GM12878 (cell line): ENCODE measurements around the gene GPC5. TPM values are rescaled to one million over a fixed set of nuclear protein-coding genes. Genes with fewer than 3 reads are reported as not detected.

ENCODE experiments used
- ATAC-seq: fragments of 200-7000 bp; cut with Tn5 transposase; 3 replicates; pipeline ENCODE4 v1.9.1; 2020; ENCODE audit warnings: mild to moderate bottlenecking, moderate library complexity
- BruUV-seq: library from RNA; stranded (reverse); fragments of 400-500 nt; replicated peaks from 2 replicates; lab custom pipeline; 2021; lab: Mats Ljungman, UMichigan
- CTCF ChIA-PET: fragments of 300-600 bp; sonication (Branson Sonifier 250); formaldehyde crosslinking; extraction: SDS; loops from one replicate; lab custom pipeline; 2021; ENCODE audit warnings: inconsistent platforms; lab: Yijun Ruan, JAX
- POLR2A ChIA-PET: fragments of 350-600 bp; formaldehyde crosslinking; extraction: SDS; loops from one replicate; lab custom pipeline; 2021; ENCODE audit warnings: inconsistent platforms; lab: Charles Lee
- RAD21 ChIA-PET: fragments of 300-600 bp; sonication (Branson Sonifier 250); formaldehyde crosslinking; loops from one replicate; lab custom pipeline; 2023; ENCODE audit warnings: antibody characterized with exemption; ENCODE audit not compliant: unreplicated experiment; lab: Charles Lee
- SMC1A ChIA-PET: fragments of 300-600 bp; sonication (Branson Sonifier 250); formaldehyde crosslinking; loops from one replicate; lab custom pipeline; 2023; ENCODE audit not compliant: unreplicated experiment, uncharacterized antibody; lab: Charles Lee
- DNase-seq: peaks from one replicate; pipeline ENCODE4 v3.0.0-alpha.2; 2011; ENCODE audit warnings: low read depth, low spot score
- FAIRE-seq: peaks from 3 replicates; lab custom pipeline; 2011; peaks lifted over from hg19 to GRCh38; lab: Jason Lieb, UNC
- H2AFZ ChIP-seq: 2 replicates; pipeline ENCODE4 v1.6.0; 2011; ENCODE audit warnings: low read depth, low read length, control low read depth; ENCODE audit not compliant: control insufficient read depth
- H3K27ac ChIP-seq: 2 replicates; pipeline ENCODE4 v1.5.1; 2011; ENCODE audit warnings: control low read depth; ENCODE audit not compliant: control insufficient read depth, insufficient read depth
- H3K27me3 ChIP-seq, 2 experiments: replicated peaks in 1 of 2; 2 replicates each; pipeline versions ENCODE4 v1.6.0 to v1.6.1; 2011; ENCODE audit warnings: low read length in 1 of 2; ENCODE audit not compliant: control insufficient read depth in 2 of 2, insufficient read depth in 2 of 2
- H3K36me3 ChIP-seq, 2 experiments: 2 replicates each; pipeline ENCODE4 v1.5.1; 2011; ENCODE audit warnings: low read length in 1 of 2; ENCODE audit not compliant: control insufficient read depth in 2 of 2, insufficient read depth in 2 of 2
- H3K4me1 ChIP-seq: 2 replicates; pipeline ENCODE4 v1.6.1; 2011; ENCODE audit warnings: mild to moderate bottlenecking, low read length, moderate library complexity, mixed read lengths; ENCODE audit not compliant: control insufficient read depth, insufficient read depth
- H3K4me2 ChIP-seq: 2 replicates; pipeline ENCODE4 v1.6.0; 2011; ENCODE audit warnings: control low read depth; ENCODE audit not compliant: control insufficient read depth, insufficient read depth
- H3K4me3 ChIP-seq: fragments of 200-600 bp; sonication (generic); 2 replicates; pipeline ENCODE4 v1.5.1; 2016
- H3K79me2 ChIP-seq: 2 replicates; pipeline ENCODE4 v1.6.0; 2011; ENCODE audit warnings: low read length; ENCODE audit not compliant: control insufficient read depth, insufficient read depth
- H3K9ac ChIP-seq: 2 replicates; pipeline ENCODE4 v1.8.0; 2011; ENCODE audit warnings: low read length, control low read depth, mixed read lengths; ENCODE audit not compliant: control insufficient read depth, insufficient read depth
- H3K9me3 ChIP-seq: replicated peaks from 3 replicates; pipeline ENCODE4 v1.5.1; 2011; ENCODE audit warnings: mild to moderate bottlenecking, low read length; ENCODE audit not compliant: control insufficient read depth, insufficient read depth
- H4K20me1 ChIP-seq: 2 replicates; pipeline ENCODE4 v1.6.0; 2011; ENCODE audit not compliant: control insufficient read depth, insufficient read depth
- CBX5 ChIP-seq: sonication (generic); IDR thresholded peaks from 2 replicates; pipeline ENCODE4 v1.6.1; 2016; ENCODE audit warnings: low read depth, moderate library complexity, mild to moderate bottlenecking, inconsistent platforms
- EP300 ChIP-seq, 2 experiments: fragments of 150-350 bp in 1 of 2; IDR thresholded peaks; 2 replicates each; pipeline ENCODE4 v1.6.1; 2011 to 2012; ENCODE audit warnings: low read depth in 2 of 2, low read length in 2 of 2, borderline replicate concordance in 1 of 2, improper control_type of control experiment in 1 of 2, inconsistent platforms in 1 of 2; ENCODE audit not compliant: control insufficient read depth in 1 of 2
- MTA3 ChIP-seq: IDR thresholded peaks from 2 replicates; pipeline ENCODE4 v1.6.1; 2012; ENCODE audit warnings: low read length, inconsistent platforms, borderline replicate concordance
- NFIC ChIP-seq: IDR thresholded peaks from 2 replicates; pipeline ENCODE4 v1.6.1; 2012; ENCODE audit warnings: low read depth, mild to moderate bottlenecking, inconsistent platforms, low read length, moderate library complexity
- RELA ChIP-seq: fragments of 450-650 bp; IDR thresholded peaks from 2 replicates; pipeline ENCODE4 v1.8.0; 2014; ENCODE audit warnings: borderline replicate concordance; ENCODE audit not compliant: partially characterized antibody
- STAT1 ChIP-seq: fragments of 450-650 bp; conservative IDR thresholded peaks from 2 replicates; pipeline ENCODE4 v1.6.1; 2014; ENCODE audit warnings: antibody characterized with exemption, mild to moderate bottlenecking
- ZNF384 ChIP-seq: IDR thresholded peaks from 2 replicates; pipeline ENCODE4 v1.6.1; 2012; ENCODE audit warnings: low read depth, mild to moderate bottlenecking, low read length, improper control_type of control experiment, borderline replicate concordance
- WGBS: methylation state at CpG from one replicate; pipeline ENCODE4 v1.1.6; 2016; ENCODE audit warnings: low lambda C conversion rate; ENCODE audit not compliant: insufficient replicate concordance, insufficient coverage; ENCODE audit errors: missing lambda C conversion rate; 5-methylcytosine and 5-hydroxymethylcytosine counted together
- in situ Hi-C: fragments of 300-500 bp; cut with MboI; formaldehyde crosslinking; loops from 9 replicates; pipeline ENCODE4 v1.14.3; 2018; ENCODE audit warnings: mixed read lengths
- intact Hi-C: fragments of 100-400 bp; cut with micrococcal nuclease; formaldehyde crosslinking; loops from one replicate; pipeline ENCODE4 v1.14.2; 2022; ENCODE audit not compliant: unreplicated experiment
- polyA plus RNA-seq, 11 experiments: library from polyadenylated mRNA; depleted of rRNA in 4 of 11; unstranded in 6 of 11; stranded (reverse) in 5 of 11; fragments of >200 nt; fragmentation: Nextera tagmentation in 4 of 11; fragmentation: Illumina TruSeq in 1 of 11; extraction: Ambion mirVana in 4 of 11; extraction: Trizol in 1 of 11; gene quantifications; 1 replicate in 1 of 11; 2 replicates in 10 of 11; pipeline versions ENCODE4 v1.2.1 to v1.2.3, GENCODE V29; 2011 to 2016; ENCODE audit warnings: inconsistent platforms in 2 of 11, missing spikeins in 2 of 11, low read depth in 1 of 11
- total RNA-seq, 4 experiments: library from RNA; depleted of rRNA in 3 of 4; stranded (reverse); fragments of >200 nt in 3 of 4; fragmentation: Illumina TruSeq in 1 of 4; extraction: Trizol in 1 of 4; gene quantifications; 2 replicates each; pipeline versions ENCODE4 v1.2.1 to v1.2.3, GENCODE V29; 2013 to 2021
- TF ChIP-seq, protein P1 (sequence below): fragments of 450-650 bp; formaldehyde crosslinking; IDR thresholded peaks from 2 replicates; pipeline ENCODE4 v1.4.0; 2020; ENCODE audit warnings: mild to moderate bottlenecking, moderate library complexity

The GPC5 gene
- total and polyA plus RNA-seq, 10 of the 15 experiments (the other 5 are each of a cell fraction or from before 2014, with no cell fraction given) = 0.05 to 0.87 (median 0.44) TPM; not detected in 1

DNA sequence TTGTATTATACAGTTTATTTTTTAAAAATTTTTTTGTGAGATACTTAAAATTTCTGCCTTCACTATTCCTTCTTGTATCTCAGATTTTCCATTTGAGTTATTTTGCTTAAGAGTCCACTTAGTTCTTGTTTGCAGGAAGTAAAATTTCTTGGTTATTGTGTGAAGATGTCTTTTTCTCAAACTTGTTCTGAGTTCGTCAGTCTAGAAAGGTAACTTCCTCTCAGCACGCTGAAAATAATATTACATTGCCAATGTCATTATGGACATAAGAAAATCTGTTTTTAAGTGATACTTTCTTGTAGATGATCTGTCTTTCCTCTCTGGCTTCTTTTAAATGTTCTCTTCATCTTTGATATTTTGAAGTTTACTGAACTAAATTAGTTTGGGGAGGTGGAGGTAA lies 1096.5 kb downstream of the GPC5 start:
- Histone ChIP-seq H3K4me2 (no peak overlapping the region), H3K4me1 (no peaks in the 10 kb centered on the region), H3K4me3 (no peak overlapping the region), H3K9ac (no peak overlapping the region), H3K36me3 (no peaks in the 10 kb centered on the region), H3K79me2 (no peaks in the 10 kb centered on the region), H3K27ac (no peak overlapping the region), H4K20me1 (no peaks in the 10 kb centered on the region), H3K27me3 (no peaks in the 10 kb centered on the region), H3K9me3 (no peaks in the 10 kb centered on the region), H2AFZ (no peak overlapping the region)
- WGBS = 63% methylated on average over 2 of the region's 2 CpGs
- ATAC-seq (no peak), DNase-seq (no peak), FAIRE-seq (no peak)
- in situ Hi-C loops = no loop called here
- ChIA-PET RAD21 (no interaction called here), CTCF (no interaction called here), SMC1A (no interaction called here), POLR2A (no interaction called here)
- intact Hi-C loops = no loop called here
- BruUV-seq = no TSS peak
- no peak for TF ChIP-seq RELA
- no peak for TF ChIP-seq STAT1
- TF ChIP-seq EP300 (IDR thresholded peaks at IDR 0.05; ENCODE audit: borderline replicate concordance in 1 of 2, control insufficient read depth in 1 of 2, low read depth in 2 of 2, low read length in 2 of 2) = no peak
- no peak for TF ChIP-seq NFIC
- no peak for TF ChIP-seq ZNF384
- TF ChIP-seq MTA3 = no peak
- TF ChIP-seq, protein P1, sequence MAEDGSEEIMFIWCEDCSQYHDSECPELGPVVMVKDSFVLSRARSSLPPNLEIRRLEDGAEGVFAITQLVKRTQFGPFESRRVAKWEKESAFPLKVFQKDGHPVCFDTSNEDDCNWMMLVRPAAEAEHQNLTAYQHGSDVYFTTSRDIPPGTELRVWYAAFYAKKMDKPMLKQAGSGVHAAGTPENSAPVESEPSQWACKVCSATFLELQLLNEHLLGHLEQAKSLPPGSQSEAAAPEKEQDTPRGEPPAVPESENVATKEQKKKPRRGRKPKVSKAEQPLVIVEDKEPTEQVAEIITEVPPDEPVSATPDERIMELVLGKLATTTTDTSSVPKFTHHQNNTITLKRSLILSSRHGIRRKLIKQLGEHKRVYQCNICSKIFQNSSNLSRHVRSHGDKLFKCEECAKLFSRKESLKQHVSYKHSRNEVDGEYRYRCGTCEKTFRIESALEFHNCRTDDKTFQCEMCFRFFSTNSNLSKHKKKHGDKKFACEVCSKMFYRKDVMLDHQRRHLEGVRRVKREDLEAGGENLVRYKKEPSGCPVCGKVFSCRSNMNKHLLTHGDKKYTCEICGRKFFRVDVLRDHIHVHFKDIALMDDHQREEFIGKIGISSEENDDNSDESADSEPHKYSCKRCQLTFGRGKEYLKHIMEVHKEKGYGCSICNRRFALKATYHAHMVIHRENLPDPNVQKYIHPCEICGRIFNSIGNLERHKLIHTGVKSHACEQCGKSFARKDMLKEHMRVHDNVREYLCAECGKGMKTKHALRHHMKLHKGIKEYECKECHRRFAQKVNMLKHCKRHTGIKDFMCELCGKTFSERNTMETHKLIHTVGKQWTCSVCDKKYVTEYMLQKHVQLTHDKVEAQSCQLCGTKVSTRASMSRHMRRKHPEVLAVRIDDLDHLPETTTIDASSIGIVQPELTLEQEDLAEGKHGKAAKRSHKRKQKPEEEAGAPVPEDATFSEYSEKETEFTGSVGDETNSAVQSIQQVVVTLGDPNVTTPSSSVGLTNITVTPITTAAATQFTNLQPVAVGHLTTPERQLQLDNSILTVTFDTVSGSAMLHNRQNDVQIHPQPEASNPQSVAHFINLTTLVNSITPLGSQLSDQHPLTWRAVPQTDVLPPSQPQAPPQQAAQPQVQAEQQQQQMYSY (CRISPR knock-in tag) = no peak
- TF ChIP-seq CBX5 = no peak
